ENCODE data around the gene KDM4B. TPM values are rescaled to one million over a fixed set of nuclear protein-coding genes. Genes with fewer than 3 reads are reported as not detected.

The KDM4B gene
- total and polyA plus RNA-seq, 9 of the 15 experiments (the other 6 are each of a cell fraction or from before 2014, with no cell fraction given): 0.21 to 29.9 (median 7.3) TPM

DNA sequence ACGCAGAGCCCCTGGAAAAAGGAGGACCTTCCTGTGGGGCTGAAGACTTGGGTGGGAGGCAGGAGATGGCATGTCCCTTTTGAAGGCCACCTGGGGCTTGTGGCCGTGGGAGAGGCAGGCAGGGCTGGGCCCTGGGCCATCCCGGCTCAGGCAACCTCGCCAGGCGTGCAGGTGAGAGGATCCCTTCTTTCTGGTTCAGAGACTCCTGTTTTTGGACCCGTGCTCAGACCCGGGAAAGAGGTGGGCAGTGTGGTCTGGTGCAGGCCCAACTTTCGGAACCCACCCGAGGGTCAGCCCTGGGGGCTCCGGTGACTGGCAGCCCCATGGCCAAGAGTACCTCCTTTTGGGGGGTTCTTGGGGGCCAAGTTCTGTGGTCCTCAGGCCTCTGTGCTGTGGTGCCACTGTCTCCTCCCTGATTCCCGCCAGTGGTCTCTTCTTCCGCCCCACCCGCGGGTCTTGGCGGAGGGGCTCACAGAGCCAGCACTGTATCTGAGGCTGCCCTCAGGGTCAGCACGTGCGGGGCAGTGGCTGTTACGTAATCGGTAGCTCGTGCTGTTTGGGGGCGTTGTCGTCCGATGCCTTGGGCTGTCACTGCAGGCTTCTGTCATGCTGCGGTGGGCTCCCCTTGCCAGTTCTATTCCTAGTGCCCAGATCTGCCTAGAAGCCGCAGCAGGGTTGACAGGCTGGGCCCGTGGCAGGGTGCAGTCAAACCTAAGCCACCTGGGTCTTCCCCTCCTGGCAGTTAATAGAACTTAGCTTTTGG, 42.7 kb downstream of the KDM4B start:
- Histone ChIP-seq H3K4me3 (no peak overlapping the region), H3K9me1 (ENCODE audit: control insufficient read depth, insufficient read depth, low read length) (peaks cover 13% of the 10 kb centered on the region), H3K27me3 (ENCODE audit: control insufficient read depth in 2 of 2, insufficient read depth in 2 of 2, low read length in 2 of 2) (no peaks in the 10 kb centered on the region), H3K9me3 (replicated peaks; ENCODE audit: control insufficient read depth, insufficient read depth, low read depth, low read length) (no peaks in the 10 kb centered on the region), H3K4me2 (ENCODE audit: insufficient read depth, low read length) (no peak overlapping the region), H3K4me1 (replicated peaks in 1 of 2; ENCODE audit: control insufficient read depth in 2 of 2, insufficient read depth in 2 of 2, low read length in 2 of 2) (peaks cover 0 to 28% of the 10 kb centered on the region in 2 experiments; a peak in 2 of 5 replicates), H3K9ac (ENCODE audit: insufficient read depth in 1 of 2, low read depth in 2 of 2, low read length in 2 of 2) (peak overlapping the region in 1 of 2 experiments; percentile 45; a peak in 1 of 4 replicates), H3K36me3 (ENCODE audit: control insufficient read depth, insufficient read depth, low read length) (peaks cover 9% of the 10 kb centered on the region; the same call in 2 of the 3 replicates), H2AFZ (ENCODE audit: low read depth, low read length) (no peak overlapping the region), H3K27ac (ENCODE audit: extremely low read depth, low read depth, low read length) (no peak overlapping the region), H4K20me1 (replicated peaks; ENCODE audit: control insufficient read depth, insufficient read depth, low read length) (peaks cover 13% of the 10 kb centered on the region), H3K79me2 (ENCODE audit: control insufficient read depth, insufficient read depth, low read length) (peaks cover 67% of the 10 kb centered on the region)
- TF ChIP-seq TBP (optimal IDR thresholded peaks at IDR 0.05; ENCODE audit: low read depth, low read length) (no peak), TOE1 (IDR thresholded peaks at IDR 0.05; ENCODE audit: borderline replicate concordance) (no peak), TOE1 (CRISPR knock-in tag; IDR thresholded peaks at IDR 0.05; ENCODE audit: borderline replicate concordance, low read depth) (no peak), TGIF2 (CRISPR knock-in tag; IDR thresholded peaks at IDR 0.05) (no peak), BHLHE40 (IDR thresholded peaks at IDR 0.05; ENCODE audit: low read length) (0 out of 2 replicates have a peak, but pooled peaks have one; percentile 13), CEBPB (tag; IDR thresholded peaks at IDR 0.05) (peak; percentile 37; the same call in 1 of the 2 replicates), CBX5 (IDR thresholded peaks at IDR 0.05; ENCODE audit: borderline replicate concordance, low read depth) (no peak), ZNF12 (CRISPR knock-in tag; IDR thresholded peaks at IDR 0.05) (no peak), NUFIP1 (IDR thresholded peaks at IDR 0.05; ENCODE audit: partially characterized antibody) (no peak), ZBED1 (IDR thresholded peaks at IDR 0.05) (no peak), ZNF551 (CRISPR knock-in tag; IDR thresholded peaks at IDR 0.05) (no peak), ZNF175 (CRISPR knock-in tag; IDR thresholded peaks at IDR 0.05; ENCODE audit: low read depth) (no peak), HMGN3 (IDR thresholded peaks at IDR 0.05; ENCODE audit: borderline replicate concordance, extremely low read depth, insufficient read length, low read depth, low read length) (no peak)
- TF ChIP-seq, protein P1, sequence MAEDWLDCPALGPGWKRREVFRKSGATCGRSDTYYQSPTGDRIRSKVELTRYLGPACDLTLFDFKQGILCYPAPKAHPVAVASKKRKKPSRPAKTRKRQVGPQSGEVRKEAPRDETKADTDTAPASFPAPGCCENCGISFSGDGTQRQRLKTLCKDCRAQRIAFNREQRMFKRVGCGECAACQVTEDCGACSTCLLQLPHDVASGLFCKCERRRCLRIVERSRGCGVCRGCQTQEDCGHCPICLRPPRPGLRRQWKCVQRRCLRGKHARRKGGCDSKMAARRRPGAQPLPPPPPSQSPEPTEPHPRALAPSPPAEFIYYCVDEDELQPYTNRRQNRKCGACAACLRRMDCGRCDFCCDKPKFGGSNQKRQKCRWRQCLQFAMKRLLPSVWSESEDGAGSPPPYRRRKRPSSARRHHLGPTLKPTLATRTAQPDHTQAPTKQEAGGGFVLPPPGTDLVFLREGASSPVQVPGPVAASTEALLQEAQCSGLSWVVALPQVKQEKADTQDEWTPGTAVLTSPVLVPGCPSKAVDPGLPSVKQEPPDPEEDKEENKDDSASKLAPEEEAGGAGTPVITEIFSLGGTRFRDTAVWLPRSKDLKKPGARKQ (CRISPR knock-in tag; IDR thresholded peaks at IDR 0.05): no peak
- ChIA-PET CTCF (ENCODE audit: low intra/inter-chr PET ratio) (no interaction called here), POLR2A (no interaction called here)
- no peak for ATAC-seq
- in situ Hi-C loops (cut with MboI): no loop called here
- 82% methylated on average over 26 of the region's 26 CpGs for WGBS (ENCODE audit: insufficient coverage, low coverage, missing lambda C conversion rate)
- no TSS peak for BruUV-seq (replicated peaks)
- intact Hi-C loops (cut with micrococcal nuclease): no loop called here
- DNase-seq (ENCODE audit: extremely low read depth in 1 of 4, low spot score in 3 of 4): no peak
- no peak for FAIRE-seq
